K562 (cell line): ENCODE measurements around the gene SLC7A8. TPM values are rescaled to one million over a fixed set of nuclear protein-coding genes. Genes with fewer than 3 reads are reported as not detected.
A peak's percentile ranks its signal among the peaks of the same experiment; 100 is the strongest.

Experiments used
- CAMTA2 ChIP-seq: fragments of 250-450 bp; sonication (Bioruptor Pico); conservative IDR thresholded peaks from 2 replicates; pipeline ENCODE4 v1.5.1; 2022
- EHMT2 ChIP-seq: fragments of 450-650 bp; IDR thresholded peaks from 2 replicates; pipeline ENCODE4 v1.6.1; 2018; ENCODE audit warnings: antibody characterized with exemption
- ELK3 ChIP-seq: fragments of 450-650 bp; formaldehyde crosslinking; IDR thresholded peaks from 2 replicates; pipeline ENCODE4 v1.4.0; 2020; ENCODE audit warnings: mild to moderate bottlenecking
- FOXA3 ChIP-seq, 2 experiments: fragments of 450-650 bp in 1 of 2; sonication (generic) in 1 of 2; formaldehyde crosslinking; IDR thresholded peaks in 1 of 2; conservative IDR thresholded peaks in 1 of 2; 2 replicates each; pipeline versions ENCODE4 v1.4.0 to v1.8.0; 2020 to 2022; ENCODE audit warnings: mild to moderate bottlenecking in 2 of 2, missing genetic modification reagents in 1 of 2
- FOXP4 ChIP-seq: sonication (generic); formaldehyde crosslinking; IDR thresholded peaks from 2 replicates; pipeline ENCODE4 v1.8.0; 2022; ENCODE audit warnings: mild to moderate bottlenecking, missing genetic modification reagents, borderline replicate concordance
- GATA2 ChIP-seq: sonication (generic); formaldehyde crosslinking; IDR thresholded peaks from 2 replicates; pipeline ENCODE4 v1.4.0; 2020; ENCODE audit warnings: mild to moderate bottlenecking, missing genetic modification reagents
- HNRNPUL1 ChIP-seq: fragments of 200-400 bp; formaldehyde crosslinking; IDR thresholded peaks from 2 replicates; pipeline ENCODE4 v1.6.1; 2017; ENCODE audit warnings: low read length
- MTA2 ChIP-seq: fragments of 450-650 bp; IDR thresholded peaks from 2 replicates; pipeline ENCODE4 v1.6.1; 2016; ENCODE audit warnings: low read depth
- NCOA4 ChIP-seq: fragments of 450-650 bp; IDR thresholded peaks from 2 replicates; pipeline ENCODE4 v1.6.1; 2018; ENCODE audit warnings: mild to moderate bottlenecking; ENCODE audit not compliant: partially characterized antibody
- NRF1 ChIP-seq, 2 experiments: fragments of 450-650 bp; IDR thresholded peaks in 1 of 2; conservative IDR thresholded peaks in 1 of 2; 2 replicates each; pipeline ENCODE4 v1.6.1; 2014; ENCODE audit warnings: mild to moderate bottlenecking in 2 of 2
- NUFIP1 ChIP-seq: fragments of 450-650 bp; IDR thresholded peaks from 2 replicates; pipeline ENCODE4 v1.6.1; 2018; ENCODE audit not compliant: partially characterized antibody
- RBM39 ChIP-seq: fragments of 200-400 bp; formaldehyde crosslinking; optimal IDR thresholded peaks from 2 replicates; pipeline ENCODE3; 2018; ENCODE audit warnings: low read depth, low read length
- REST ChIP-seq, 2 experiments: fragments of 450-650 bp; formaldehyde crosslinking in 1 of 2; IDR thresholded peaks; 2 replicates each; pipeline versions ENCODE4 v1.4.0 to v1.6.1; 2014 to 2020; ENCODE audit warnings: mild to moderate bottlenecking in 2 of 2, borderline replicate concordance in 1 of 2, low read depth in 1 of 2
- SMARCA4 ChIP-seq: fragments of 450-650 bp; IDR thresholded peaks from 2 replicates; pipeline ENCODE4 v1.6.1; 2016
- TAF7 ChIP-seq: fragments of 450-650 bp; IDR thresholded peaks from 2 replicates; pipeline ENCODE4 v1.6.1; 2016; ENCODE audit warnings: missing genetic modification characterization, missing compliant biosample characterization
- TCF7L2 ChIP-seq: fragments of 150-350 bp; IDR thresholded peaks from 2 replicates; pipeline ENCODE4 v1.6.1; 2016; ENCODE audit warnings: low read depth, mild to moderate bottlenecking, low read length, moderate library complexity
- ZNF239 ChIP-seq: fragments of 250-450 bp; sonication (Bioruptor Pico); IDR thresholded peaks from 2 replicates; pipeline ENCODE4 v1.4.0; 2020; ENCODE audit warnings: mild to moderate bottlenecking
- ZNF707 ChIP-seq: fragments of 250-450 bp; sonication (Bioruptor Pico); conservative IDR thresholded peaks from 2 replicates; pipeline ENCODE4 v1.8.0; 2022; ENCODE audit warnings: inconsistent platforms, mild to moderate bottlenecking, moderate library complexity
- polyA plus RNA-seq, 8 experiments: library from polyadenylated mRNA; depleted of rRNA in 4 of 8; stranded (reverse) in 5 of 8; unstranded in 3 of 8; fragments of >200 nt; fragmentation: Nextera tagmentation in 2 of 8; fragmentation: Illumina TruSeq in 1 of 8; extraction: Ambion mirVana in 2 of 8; extraction: Trizol in 1 of 8; gene quantifications; 2 replicates each; pipeline versions ENCODE4 v1.2.1 to v1.2.3, GENCODE V29; 2011 to 2014; ENCODE audit warnings: inconsistent platforms in 1 of 8, missing spikeins in 1 of 8
- total RNA-seq, 7 experiments: library from RNA; depleted of rRNA in 6 of 7; stranded (reverse); fragments of >200 nt in 6 of 7; fragmentation: Illumina TruSeq in 2 of 7; extraction: Trizol in 2 of 7; gene quantifications; 2 replicates each; pipeline versions ENCODE4 v1.2.1 to v1.2.3, GENCODE V29; 2011 to 2021; ENCODE audit warnings: low replicate concordance in 1 of 7

The SLC7A8 gene
- total and polyA plus RNA-seq, 9 of the 15 experiments (the other 6 are each of a cell fraction or from before 2014, with no cell fraction given), result 2.0 to 33.0 (median 6.0) TPM

- TF ChIP-seq TCF7L2 (no peak), MTA2 (0 out of 2 replicates have a peak, but pooled peaks have one; percentile 23), EHMT2 (no peak), RBM39 (no peak), REST (IDR thresholded peaks at IDR 0.05; ENCODE audit: borderline replicate concordance) (no peak; the same call in 1 of the 2 replicates), REST (CRISPR knock-in tag; IDR thresholded peaks at IDR 0.05; ENCODE audit: low read depth) (no peak), ZNF707 (CRISPR knock-in tag) (no peak), ELK3 (CRISPR knock-in tag) (no peak), FOXP4 (CRISPR knock-in tag) (no peak), NCOA4 (no peak), NUFIP1 (no peak), GATA2 (no peak), CAMTA2 (CRISPR knock-in tag) (no peak), FOXA3 (CRISPR knock-in tag; conservative IDR thresholded peaks at IDR 0.05 in 1 of 2, IDR thresholded peaks at IDR 0.05 in 1 of 2) (no peak), ZNF239 (CRISPR knock-in tag) (no peak), TAF7 (tag) (no peak), SMARCA4 (peak; percentile 78), NRF1 (conservative IDR thresholded peaks at IDR 0.05 in 1 of 2, IDR thresholded peaks at IDR 0.05 in 1 of 2) (peak; percentile 63 to 69; a peak in 3 of 4 replicates), HNRNPUL1 (no peak)
Measured at GRCh38 chr14:23154964-23155587, 28.4 kb downstream of the SLC7A8 start (continued).
